Activated CD4-positive, alpha-beta T cell treated with anti-CD3 and anti-CD28 coated beads, Interleukin-2, amount 10 ng/mL, durations not matched to agents 7 days and 5 days (primary cell): ENCODE measurements around the gene ZNF558. TPM values are rescaled to one million over a fixed set of nuclear protein-coding genes. Genes with fewer than 3 reads are reported as not detected.
"Not testable (repeated sequence)": the region's sequence is repeated elsewhere in the genome, so short reads cannot be mapped to it uniquely, and the experiment has no call there.

ENCODE experiments used
- CTCF ChIA-PET: fragments of 350-600 bp; sonication (Branson Sonifier 250); formaldehyde crosslinking; loops from one replicate; lab custom pipeline; 2021; ENCODE audit warnings: antibody characterized with exemption; lab: Charles Lee
- POLR2A ChIA-PET: fragments of 350-600 bp; sonication (Branson Sonifier 250); formaldehyde crosslinking; loops from one replicate; lab custom pipeline; 2021; ENCODE audit warnings: antibody characterized with exemption; lab: Charles Lee
- DNase-seq: peaks from one replicate; pipeline ENCODE4 v3.0.0-alpha.2; 2020
- H3K27ac Mint-ChIP-seq: one replicate; pipeline ENCODE4 v1.8.0; 2021; ENCODE audit warnings: mild to moderate bottlenecking, moderate library complexity, mixed read lengths
- H3K27me3 Mint-ChIP-seq: one replicate; pipeline ENCODE4 v1.8.0; 2021; ENCODE audit warnings: mixed read lengths
- H3K36me3 Mint-ChIP-seq: one replicate; pipeline ENCODE4 v1.8.0; 2021; ENCODE audit warnings: low read depth, mixed read lengths
- H3K4me1 Mint-ChIP-seq: one replicate; pipeline ENCODE4 v1.8.0; 2021; ENCODE audit warnings: mixed read lengths
- H3K4me3 Mint-ChIP-seq: one replicate; pipeline ENCODE4 v1.8.0; 2021; ENCODE audit warnings: mild to moderate bottlenecking, moderate library complexity, mixed read lengths
- H3K9me3 Mint-ChIP-seq: one replicate; pipeline ENCODE4 v1.8.0; 2021; ENCODE audit warnings: mixed read lengths
- total RNA-seq, 2 experiments: library from RNA; stranded (reverse); gene quantifications; one replicate each; pipeline ENCODE4 v1.2.3, GENCODE V29; 2021

The ZNF558 gene
- total RNA-seq, 2 experiments from 2014 or later: 19.5 to 21.2 TPM

GRCh38 chr19:8831832-8832131, 322 bp downstream of the ZNF558 start:
- ChIA-PET POLR2A (no interaction called here), CTCF (interaction anchor here (0.5 to 1.2 kb wide), 3 partner anchors 9 to 538 kb away, joined by 3 to 7 read pairs (median 5); no protein-coding TSS in a partner anchor)
- Mint-ChIP-seq H3K9me3 (peaks cover 9% of the 10 kb centered on the region), H3K4me3 (peak overlapping the region; percentile 85), H3K27me3 (peaks cover 10% of the 10 kb centered on the region), H3K4me1 (peaks cover 30% of the 10 kb centered on the region), H3K27ac (peak overlapping the region; percentile 96), H3K36me3 (peaks cover 17% of the 10 kb centered on the region)
- no peak for DNase-seq

DNA sequence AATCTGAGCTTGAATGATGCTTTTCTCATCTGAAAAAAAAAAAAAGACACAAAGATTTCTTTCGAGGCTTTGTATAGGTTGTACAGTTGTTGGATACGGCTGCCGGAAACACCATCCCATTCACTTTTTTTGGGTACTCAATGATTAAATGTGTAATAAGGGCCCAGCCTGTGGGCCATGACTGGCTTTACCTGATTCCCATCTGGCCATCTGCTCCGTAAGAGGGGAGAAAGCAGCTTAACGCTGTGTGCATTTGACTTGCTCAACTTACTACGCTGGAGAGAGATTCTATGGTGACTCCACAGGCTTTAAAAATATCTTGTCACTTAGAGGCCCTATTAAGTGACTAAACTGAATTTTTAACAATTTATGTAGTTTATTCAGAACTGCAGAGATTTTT, 731 bp downstream of the ZNF558 start:
- ChIA-PET POLR2A (no interaction called here), CTCF (interaction anchor here (0.5 to 1.2 kb wide), 3 partner anchors 10 to 539 kb away, joined by 3 to 7 read pairs (median 5); no protein-coding TSS in a partner anchor)
- Mint-ChIP-seq H3K4me3 (peak overlapping the region; percentile 85), H3K9me3 (peaks cover 9% of the 10 kb centered on the region), H3K4me1 (peaks cover 30% of the 10 kb centered on the region), H3K36me3 (peaks cover 17% of the 10 kb centered on the region), H3K27me3 (peaks cover 10% of the 10 kb centered on the region), H3K27ac (peak overlapping the region; percentile 96)
- no peak for DNase-seq

DNA sequence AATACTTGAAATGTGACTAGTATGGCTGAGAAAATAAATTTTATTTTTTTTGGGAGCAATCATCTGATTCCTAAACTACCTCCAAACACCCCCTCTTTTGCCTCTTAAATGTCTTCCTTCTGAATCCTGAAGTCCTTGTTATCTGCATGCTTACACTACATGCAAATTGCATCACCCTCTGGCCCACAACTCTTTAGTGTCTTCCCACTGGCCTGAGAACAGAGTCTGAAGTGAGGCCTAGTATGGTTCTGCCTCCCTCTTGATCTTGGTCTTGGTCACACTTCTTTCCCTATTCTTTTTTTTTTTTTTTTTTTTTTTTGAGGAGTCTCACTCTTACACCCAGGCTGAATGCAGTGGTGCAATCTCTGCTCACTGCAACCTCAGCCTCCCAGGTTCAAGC, 4.8 kb downstream of the ZNF558 start:
- no peaks in the 10 kb centered on the region for H3K27me3 Mint-ChIP-seq
- DNase-seq: no peak
- H3K4me1 Mint-ChIP-seq: peaks cover 19% of the 10 kb centered on the region
- H3K4me3 Mint-ChIP-seq: no peak overlapping the region
- CTCF ChIA-PET: no interaction called here
- no peaks in the 10 kb centered on the region for H3K9me3 Mint-ChIP-seq
- POLR2A ChIA-PET: interaction anchor here (1.1 kb wide), 1 partner anchor 8 kb away, joined by 3 read pairs; no protein-coding TSS in a partner anchor
- H3K36me3 Mint-ChIP-seq: peaks cover 47% of the 10 kb centered on the region
- H3K27ac Mint-ChIP-seq: peak overlapping the region; percentile 41

DNA sequence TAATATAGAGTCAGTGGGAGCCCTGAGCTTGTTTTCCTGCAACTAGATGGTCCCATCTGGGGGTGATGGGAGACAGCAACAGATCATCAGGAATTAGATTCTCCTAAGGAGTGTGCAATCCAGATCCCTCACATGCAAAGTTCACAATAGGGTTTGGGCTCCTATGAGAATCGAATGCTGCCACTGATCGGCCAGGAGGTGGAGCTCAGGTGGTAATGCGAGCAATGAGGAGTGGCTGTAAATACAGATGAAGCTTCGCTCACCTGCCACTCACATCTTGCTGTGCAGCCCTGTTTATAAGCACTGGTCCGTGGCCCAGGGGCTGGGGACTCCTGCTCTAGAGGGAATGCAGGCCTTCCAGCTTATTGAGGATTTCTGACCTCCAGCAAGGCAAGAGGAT, 5.7 kb downstream of the ZNF558 start:
- Mint-ChIP-seq H3K36me3 (peaks cover 56% of the 10 kb centered on the region), H3K27ac (no peak overlapping the region), H3K4me1 (peaks cover 14% of the 10 kb centered on the region), H3K27me3 (no peaks in the 10 kb centered on the region), H3K4me3 (no peak overlapping the region), H3K9me3 (no peaks in the 10 kb centered on the region)
- ChIA-PET CTCF (no interaction called here), POLR2A (interaction anchor here (1.1 kb wide), 1 partner anchor 9 kb away, joined by 3 read pairs; no protein-coding TSS in a partner anchor)
- DNase-seq: no peak

DNA sequence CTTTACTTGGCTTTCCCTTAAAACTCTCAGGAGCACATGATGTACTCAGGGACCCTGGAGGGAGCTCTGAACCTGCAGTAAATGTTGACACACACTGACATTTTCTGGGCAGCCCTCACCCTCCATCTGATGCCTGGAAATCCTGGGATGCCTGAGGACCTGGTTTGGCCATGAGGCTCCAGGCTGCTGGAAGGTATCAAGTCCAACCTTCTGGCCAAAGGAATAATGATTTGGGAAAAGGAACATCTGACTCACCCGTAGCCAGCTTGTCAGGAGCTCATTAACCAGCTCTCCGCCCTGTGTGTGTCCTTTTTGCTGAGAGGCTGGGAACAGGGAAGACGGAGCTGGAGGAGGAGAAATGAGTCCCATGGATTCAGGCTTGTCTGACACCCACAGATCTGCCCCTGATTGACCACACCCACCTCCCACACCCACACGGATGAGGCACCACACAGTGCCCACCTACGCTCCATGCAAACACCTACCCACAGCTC, 10.3 kb downstream of the ZNF558 start:
- no peak overlapping the region for H3K27ac Mint-ChIP-seq
- ChIA-PET POLR2A (no interaction called here), CTCF (no interaction called here)
- no peak overlapping the region for H3K4me3 Mint-ChIP-seq
- H3K36me3 Mint-ChIP-seq: peaks cover 79% of the 10 kb centered on the region
- H3K9me3 Mint-ChIP-seq: peaks cover 17% of the 10 kb centered on the region
- no peaks in the 10 kb centered on the region for H3K27me3 Mint-ChIP-seq
- DNase-seq: no peak
- no peaks in the 10 kb centered on the region for H3K4me1 Mint-ChIP-seq

GRCh38 chr19:8820234-8820633, 11.9 kb downstream of the ZNF558 start:
- peaks cover 91% of the 10 kb centered on the region for H3K36me3 Mint-ChIP-seq
- CTCF ChIA-PET: no interaction called here
- H3K4me3 Mint-ChIP-seq: no peak overlapping the region
- H3K27ac Mint-ChIP-seq: no peak overlapping the region
- POLR2A ChIA-PET: no interaction called here
- DNase-seq: no peak
- H3K27me3 Mint-ChIP-seq: no peaks in the 10 kb centered on the region
- H3K9me3 Mint-ChIP-seq: peaks cover 28% of the 10 kb centered on the region
- no peaks in the 10 kb centered on the region for H3K4me1 Mint-ChIP-seq

GRCh38 chr19:8815780-8816179, 16.3 kb downstream of the ZNF558 start:
- H3K27ac Mint-ChIP-seq: no peak overlapping the region
- no peak overlapping the region for H3K4me3 Mint-ChIP-seq
- no peak for DNase-seq
- ChIA-PET POLR2A (no interaction called here), CTCF (no interaction called here)
- H3K9me3 Mint-ChIP-seq: peaks cover 62% of the 10 kb centered on the region
- H3K36me3 Mint-ChIP-seq: peaks cover 95% of the 10 kb centered on the region
- H3K27me3 Mint-ChIP-seq: no peaks in the 10 kb centered on the region
- H3K4me1 Mint-ChIP-seq: no peaks in the 10 kb centered on the region

- Mint-ChIP-seq H3K4me3 (no peak overlapping the region), H3K27ac (no peak overlapping the region), H3K4me1 (no peaks in the 10 kb centered on the region), H3K27me3 (no peaks in the 10 kb centered on the region), H3K9me3 (peaks cover 70% of the 10 kb centered on the region), H3K36me3 (peaks cover 90% of the 10 kb centered on the region)
- no peak for DNase-seq
- CTCF ChIA-PET: no interaction called here
- POLR2A ChIA-PET: no interaction called here
These were observed 17.9 kb downstream of the ZNF558 start for GRCh38 chr19:8814176-8814575.

- CTCF ChIA-PET: interaction anchor here (0.5 kb wide), 2 partner anchors 19 to 842 kb away, joined by 3 to 4 read pairs; no protein-coding TSS in a partner anchor
- H3K36me3 Mint-ChIP-seq: peaks cover 84% of the 10 kb centered on the region
- H3K4me1 Mint-ChIP-seq: no peaks in the 10 kb centered on the region
- POLR2A ChIA-PET: no interaction called here
- H3K9me3 Mint-ChIP-seq: peaks cover 68% of the 10 kb centered on the region
- H3K4me3 Mint-ChIP-seq: no peak overlapping the region
- H3K27ac Mint-ChIP-seq: no peak overlapping the region
- DNase-seq: no peak
- no peaks in the 10 kb centered on the region for H3K27me3 Mint-ChIP-seq
These were observed 20.6 kb downstream of the ZNF558 start for GRCh38 chr19:8811315-8812172.

- CTCF ChIA-PET: no interaction called here
- Mint-ChIP-seq H3K4me1 (no peaks in the 10 kb centered on the region), H3K27me3 (no peaks in the 10 kb centered on the region), H3K27ac (peak overlapping the region; percentile 3), H3K4me3 (no peak overlapping the region), H3K9me3 (peaks cover 52% of the 10 kb centered on the region), H3K36me3 (peaks cover 56% of the 10 kb centered on the region)
- POLR2A ChIA-PET: no interaction called here
- no peak for DNase-seq
These were observed 25.4 kb downstream of the ZNF558 start for GRCh38 chr19:8806661-8807060.

DNA sequence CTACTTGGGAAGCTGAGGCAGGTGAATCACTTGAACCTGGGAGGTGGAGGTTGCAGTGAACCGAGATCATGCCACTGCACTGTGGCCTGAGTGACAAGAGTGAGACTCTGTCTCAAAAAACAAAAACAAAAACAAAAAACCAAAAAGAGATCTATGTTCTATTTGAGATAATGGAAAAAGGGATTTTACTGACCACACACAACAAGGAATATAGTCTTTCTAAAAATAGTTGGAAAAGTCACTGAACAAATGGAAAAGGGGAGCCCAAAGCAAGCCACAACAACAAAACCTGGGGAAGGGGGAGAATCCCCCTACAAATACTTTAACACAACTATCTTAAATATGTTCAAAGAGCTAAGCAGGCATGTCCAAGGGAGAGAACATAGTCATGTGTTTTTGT, 37.3 kb downstream of the ZNF558 start:
- Mint-ChIP-seq H3K9me3 (peaks cover 13% of the 10 kb centered on the region), H3K4me3 (no peak overlapping the region), H3K27me3 (no peaks in the 10 kb centered on the region), H3K27ac (no peak overlapping the region), H3K36me3 (peaks cover 1% of the 10 kb centered on the region), H3K4me1 (no peaks in the 10 kb centered on the region)
- POLR2A ChIA-PET: no interaction called here
- CTCF ChIA-PET: no interaction called here
- DNase-seq: no peak

DNA sequence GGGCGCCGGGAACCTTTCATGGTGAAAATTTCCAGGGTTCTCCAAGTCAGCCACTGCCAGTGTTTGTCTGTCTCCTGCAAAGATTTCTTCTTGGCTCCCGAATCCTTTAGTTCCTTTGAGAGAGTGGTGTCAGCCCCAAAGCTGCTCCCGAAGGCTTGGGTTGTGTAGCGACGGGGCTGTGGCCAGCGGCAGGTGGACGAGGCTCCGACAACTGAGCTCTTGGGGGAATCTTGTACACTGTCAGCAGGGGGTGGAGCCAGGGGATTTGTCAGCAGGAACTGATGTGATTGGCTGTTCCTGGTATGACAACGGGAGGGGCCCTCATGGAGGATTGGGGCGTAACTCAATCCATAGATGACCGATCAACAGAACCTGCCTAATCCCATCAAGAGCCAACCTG, 58.5 kb downstream of the ZNF558 start:
- H3K36me3 Mint-ChIP-seq, H3K9me3 Mint-ChIP-seq, H3K27me3 Mint-ChIP-seq, H3K4me1 Mint-ChIP-seq, H3K27ac Mint-ChIP-seq, DNase-seq, H3K4me3 Mint-ChIP-seq, CTCF ChIA-PET, POLR2A ChIA-PET: not testable (repeated sequence)

GRCh38 chr19:8769265-8769664, 62.8 kb downstream of the ZNF558 start:
- H3K9me3 Mint-ChIP-seq, H3K36me3 Mint-ChIP-seq, POLR2A ChIA-PET, H3K4me1 Mint-ChIP-seq, H3K27ac Mint-ChIP-seq, CTCF ChIA-PET, DNase-seq, H3K4me3 Mint-ChIP-seq, H3K27me3 Mint-ChIP-seq: not testable (repeated sequence)
